K562 (cell line): Measurements from ENCODE around the gene BAG2. TPM values are rescaled to one million over a fixed set of nuclear protein-coding genes. Genes with fewer than 3 reads are reported as not detected.

ENCODE experiments used
- ARHGAP35 ChIP-seq: fragments of 450-650 bp; IDR thresholded peaks from 2 replicates; pipeline ENCODE4 v1.6.1; 2018; ENCODE audit not compliant: partially characterized antibody
- CTBP1 ChIP-seq: fragments of 450-650 bp; IDR thresholded peaks from 2 replicates; pipeline ENCODE4 v1.6.1; 2016; ENCODE audit warnings: borderline replicate concordance
- IRF2 ChIP-seq: sonication (generic); formaldehyde crosslinking; IDR thresholded peaks from 2 replicates; pipeline ENCODE4 v1.8.1; 2022; ENCODE audit warnings: mild to moderate bottlenecking, missing genetic modification reagents
- RBFOX2 ChIP-seq: fragments of 200-400 bp; formaldehyde crosslinking; IDR thresholded peaks from 2 replicates; pipeline ENCODE4 v1.6.1; 2017; ENCODE audit warnings: low read depth, mild to moderate bottlenecking, low read length, moderate library complexity
- XRCC4 ChIP-seq: IDR thresholded peaks from one replicate; pipeline ENCODE4 v1.6.1; 2011; ENCODE audit not compliant: insufficient read depth, insufficient read length; ENCODE audit errors: extremely low read depth
- ZFX ChIP-seq: sonication (generic); formaldehyde crosslinking; IDR thresholded peaks from 2 replicates; pipeline ENCODE4 v1.8.0; 2022; ENCODE audit warnings: mild to moderate bottlenecking, missing genetic modification reagents, moderate library complexity
- ZNF280A ChIP-seq: fragments of 450-650 bp; IDR thresholded peaks from 2 replicates; pipeline ENCODE4 v1.6.1; 2018; ENCODE audit warnings: mild to moderate bottlenecking, low read depth; ENCODE audit not compliant: partially characterized antibody
- ZNF644 ChIP-seq: fragments of 200-800 bp; sonication (Bioruptor generic); IDR thresholded peaks from 2 replicates; pipeline ENCODE4 v1.6.1; 2016; ENCODE audit warnings: low read depth, missing genetic modification characterization, missing compliant biosample characterization
- polyA plus RNA-seq, 8 experiments: library from polyadenylated mRNA; depleted of rRNA in 4 of 8; stranded (reverse) in 5 of 8; unstranded in 3 of 8; fragments of >200 nt; fragmentation: Nextera tagmentation in 2 of 8; fragmentation: Illumina TruSeq in 1 of 8; extraction: Ambion mirVana in 2 of 8; extraction: Trizol in 1 of 8; gene quantifications; 2 replicates each; pipeline versions ENCODE4 v1.2.1 to v1.2.3, GENCODE V29; 2011 to 2014; ENCODE audit warnings: inconsistent platforms in 1 of 8, missing spikeins in 1 of 8
- total RNA-seq, 7 experiments: library from RNA; depleted of rRNA in 6 of 7; stranded (reverse); fragments of >200 nt in 6 of 7; fragmentation: Illumina TruSeq in 2 of 7; extraction: Trizol in 2 of 7; gene quantifications; 2 replicates each; pipeline versions ENCODE4 v1.2.1 to v1.2.3, GENCODE V29; 2011 to 2021; ENCODE audit warnings: low replicate concordance in 1 of 7
- TF ChIP-seq, protein P1 (sequence below): sonication (generic); formaldehyde crosslinking; IDR thresholded peaks from 2 replicates; pipeline ENCODE4 v1.8.1; 2023; ENCODE audit warnings: mild to moderate bottlenecking, missing genetic modification reagents

BAG2 gene
- total and polyA plus RNA-seq, 9 of the 15 experiments (the other 6 are each of a cell fraction or from before 2014, with no cell fraction given): 12.8 to 20.7 (median 17.6) TPM

GRCh38 chr6:57221936-57222742, 50.0 kb downstream of the BAG2 start, which contains the start of gene RAB23 (continued):
- peak; percentile 39 for TF ChIP-seq CTBP1
- TF ChIP-seq ZNF644 (tag): no peak
- no peak for TF ChIP-seq ARHGAP35
- TF ChIP-seq XRCC4: no peak
- peak; percentile 53 for TF ChIP-seq ZFX (CRISPR knock-in tag)
- TF ChIP-seq RBFOX2: peak; percentile 81
- TF ChIP-seq, protein P1, sequence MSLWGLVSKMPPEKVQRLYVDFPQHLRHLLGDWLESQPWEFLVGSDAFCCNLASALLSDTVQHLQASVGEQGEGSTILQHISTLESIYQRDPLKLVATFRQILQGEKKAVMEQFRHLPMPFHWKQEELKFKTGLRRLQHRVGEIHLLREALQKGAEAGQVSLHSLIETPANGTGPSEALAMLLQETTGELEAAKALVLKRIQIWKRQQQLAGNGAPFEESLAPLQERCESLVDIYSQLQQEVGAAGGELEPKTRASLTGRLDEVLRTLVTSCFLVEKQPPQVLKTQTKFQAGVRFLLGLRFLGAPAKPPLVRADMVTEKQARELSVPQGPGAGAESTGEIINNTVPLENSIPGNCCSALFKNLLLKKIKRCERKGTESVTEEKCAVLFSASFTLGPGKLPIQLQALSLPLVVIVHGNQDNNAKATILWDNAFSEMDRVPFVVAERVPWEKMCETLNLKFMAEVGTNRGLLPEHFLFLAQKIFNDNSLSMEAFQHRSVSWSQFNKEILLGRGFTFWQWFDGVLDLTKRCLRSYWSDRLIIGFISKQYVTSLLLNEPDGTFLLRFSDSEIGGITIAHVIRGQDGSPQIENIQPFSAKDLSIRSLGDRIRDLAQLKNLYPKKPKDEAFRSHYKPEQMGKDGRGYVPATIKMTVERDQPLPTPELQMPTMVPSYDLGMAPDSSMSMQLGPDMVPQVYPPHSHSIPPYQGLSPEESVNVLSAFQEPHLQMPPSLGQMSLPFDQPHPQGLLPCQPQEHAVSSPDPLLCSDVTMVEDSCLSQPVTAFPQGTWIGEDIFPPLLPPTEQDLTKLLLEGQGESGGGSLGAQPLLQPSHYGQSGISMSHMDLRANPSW (CRISPR knock-in tag): no peak
- TF ChIP-seq IRF2 (CRISPR knock-in tag): no peak
- no peak for TF ChIP-seq ZNF280A
